Raji (cell line): ENCODE measurements around the gene RTRAF.

Experiments
- POLR2A ChIP-seq: IDR thresholded peaks from 2 replicates; pipeline ENCODE4 v1.6.1; 2011; ENCODE audit warnings: low read depth, low read length, control low read depth; ENCODE audit not compliant: insufficient read depth

Gene RTRAF

DNA sequence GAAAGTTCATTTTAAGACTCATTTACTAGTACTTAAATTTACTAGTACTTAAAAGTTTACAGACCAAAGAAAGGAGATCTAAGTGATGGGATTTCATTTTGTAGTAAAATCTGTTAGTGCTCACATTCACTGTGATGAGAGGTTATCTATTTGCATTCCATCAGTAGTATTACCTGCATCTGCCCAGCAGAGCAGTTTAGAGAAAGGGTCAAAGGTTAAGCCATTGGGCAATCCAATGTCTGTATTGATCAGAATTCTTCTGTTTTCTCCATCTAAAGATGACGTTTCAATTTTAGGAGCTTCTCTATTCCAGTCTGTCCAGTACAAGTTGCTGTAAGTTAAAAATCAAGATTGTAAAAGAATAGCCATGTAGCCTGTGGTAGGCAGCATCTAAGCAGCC is 18.3 kb downstream of the RTRAF start:
- no peak for TF ChIP-seq POLR2A

DNA sequence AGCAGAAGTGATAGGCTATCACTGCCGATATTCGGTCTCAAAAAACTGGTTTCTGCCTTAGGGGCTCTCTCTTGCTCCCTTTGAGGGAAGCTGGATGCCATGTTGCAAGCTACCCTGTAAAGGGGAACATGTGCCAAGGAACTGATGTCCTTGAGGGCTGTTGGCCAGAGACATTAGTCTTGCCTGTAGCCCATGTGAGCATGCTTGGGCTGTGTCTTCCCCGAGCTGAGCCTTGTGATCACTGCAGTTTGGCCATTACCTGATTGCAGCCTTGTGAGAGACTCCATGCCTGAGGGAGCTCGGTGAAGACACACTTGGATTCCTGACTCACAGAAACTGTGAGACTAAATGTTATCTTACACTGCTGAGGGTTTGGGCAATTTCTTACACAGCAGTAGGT is 18.8 kb downstream of the RTRAF start:
- TF ChIP-seq POLR2A, result no peak

DNA sequence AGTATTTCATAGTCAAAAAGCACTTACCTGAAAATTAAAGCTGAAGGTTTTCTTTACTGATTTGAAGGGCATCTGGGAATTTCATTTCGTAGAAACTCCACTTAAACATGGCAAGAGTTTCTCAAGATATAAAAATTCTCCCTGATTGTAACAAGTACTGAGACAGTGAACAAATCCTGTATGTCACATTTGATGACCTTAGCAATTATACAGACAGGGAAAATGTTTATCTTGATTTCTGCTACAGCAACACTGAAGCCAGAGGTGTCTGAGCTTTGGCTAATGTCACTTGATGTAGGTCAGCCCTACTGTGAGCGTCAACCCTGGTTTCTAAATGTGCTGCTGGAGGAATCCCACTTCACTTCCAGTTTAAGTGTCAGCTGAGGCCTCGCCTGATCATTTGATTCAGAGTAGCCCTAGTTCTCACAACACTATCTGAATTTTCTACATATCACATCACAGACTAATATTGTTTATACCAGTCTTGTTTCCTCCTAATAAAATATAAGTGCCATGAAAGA is 20.9 kb downstream of the RTRAF start:
- no peak for TF ChIP-seq POLR2A

DNA sequence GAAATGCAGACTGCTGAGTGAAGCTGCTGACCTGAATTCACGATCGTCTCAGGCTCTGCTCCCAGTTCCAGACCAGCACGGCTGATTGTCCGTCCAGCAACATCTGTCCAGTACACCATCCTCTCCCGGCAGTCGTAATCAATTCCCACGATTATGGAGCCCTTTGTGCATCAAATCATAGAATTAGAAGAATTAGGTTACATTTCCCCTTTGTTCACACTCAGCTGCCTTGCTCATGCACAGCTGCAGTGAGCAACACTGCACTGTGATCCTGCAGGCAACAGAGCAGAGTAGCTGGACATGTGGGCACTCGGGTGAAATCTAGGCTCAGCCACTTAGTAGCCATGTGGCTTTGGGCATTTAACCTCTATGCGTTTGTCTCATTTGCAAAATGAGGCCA is 22.2 kb downstream of the RTRAF start:
- TF ChIP-seq POLR2A, result no peak

DNA sequence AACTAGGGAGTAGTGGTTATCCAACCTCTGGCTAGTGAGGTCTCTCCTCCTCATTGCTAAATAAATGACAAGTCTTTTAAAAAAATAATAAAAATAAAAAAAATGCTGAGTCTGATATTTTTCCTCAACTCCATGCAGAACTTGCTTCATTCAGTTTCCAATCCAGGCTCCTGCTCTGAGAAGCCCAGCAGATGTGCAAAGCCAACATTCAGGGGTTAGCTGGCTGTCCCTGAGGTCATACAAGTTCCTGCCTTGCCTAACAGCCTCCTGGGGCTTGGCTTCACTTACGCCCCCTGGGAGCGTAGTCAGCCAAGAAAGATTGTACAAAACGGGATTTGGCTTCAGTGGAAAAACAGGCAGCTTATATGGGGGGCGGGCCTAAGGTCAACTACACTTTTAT is 23.3 kb downstream of the RTRAF start:
- TF ChIP-seq POLR2A, result no peak

DNA sequence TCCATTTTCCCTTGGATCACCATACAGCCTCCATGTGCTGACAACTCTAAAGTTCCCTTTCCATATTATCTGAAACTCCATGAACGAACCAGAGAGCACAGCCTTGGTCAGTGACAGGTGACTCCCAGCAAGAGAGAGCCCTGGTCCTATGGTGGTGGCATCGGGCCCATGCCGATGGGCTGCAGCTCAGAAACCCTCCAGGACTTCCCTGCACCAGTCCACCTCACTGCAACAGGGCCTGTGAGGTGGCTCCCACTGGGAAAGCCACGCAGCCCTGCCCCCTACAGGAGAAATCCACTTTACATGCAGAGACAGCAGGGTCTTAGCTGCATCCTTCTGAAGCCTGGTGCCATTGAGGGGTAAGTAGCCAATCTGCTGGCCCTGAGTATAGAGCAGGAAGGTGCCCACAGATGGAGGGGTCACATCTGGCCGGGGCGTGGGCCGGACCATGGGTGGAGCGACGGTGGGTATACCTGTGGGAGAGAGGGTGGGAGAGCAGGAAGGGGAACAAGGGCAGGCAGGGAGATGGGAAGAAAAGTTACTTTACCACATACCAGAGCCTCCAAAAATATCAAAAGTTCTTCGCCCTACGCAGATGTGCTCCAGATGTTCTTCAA is 24.7 kb downstream of the RTRAF start:
- no peak for TF ChIP-seq POLR2A

DNA sequence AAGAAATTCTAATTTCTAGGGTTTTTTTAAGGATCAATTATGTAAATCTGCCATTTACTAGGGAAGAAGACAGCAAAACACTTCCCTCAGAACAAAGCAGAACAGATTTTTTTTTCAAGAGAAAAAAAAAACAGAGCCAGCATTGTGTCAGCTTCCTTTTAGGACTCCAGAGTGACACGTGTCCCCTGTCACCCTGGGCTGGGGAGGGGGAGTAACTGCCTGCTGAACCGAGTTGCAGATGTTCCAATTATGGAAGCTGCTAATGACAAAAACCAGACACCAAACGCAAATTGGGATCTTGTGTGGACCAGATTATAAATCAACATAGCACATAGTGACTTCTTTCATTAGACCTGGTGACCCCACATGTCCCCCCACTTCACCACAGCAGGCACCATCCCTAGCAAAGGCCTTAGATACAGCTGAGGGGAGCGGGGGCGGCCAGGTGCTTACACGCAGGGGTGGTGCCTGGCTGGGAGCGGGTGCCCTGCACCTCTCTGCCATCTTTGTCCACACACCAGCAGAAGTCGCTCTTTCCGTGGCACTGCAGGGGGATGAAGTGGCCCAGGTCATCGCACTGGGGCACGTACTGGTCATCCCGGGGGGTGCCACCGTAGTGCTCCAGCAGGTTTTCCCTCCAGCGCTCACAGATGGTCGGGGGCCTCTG is 25.4 kb downstream of the RTRAF start:
- TF ChIP-seq POLR2A, result no peak

DNA sequence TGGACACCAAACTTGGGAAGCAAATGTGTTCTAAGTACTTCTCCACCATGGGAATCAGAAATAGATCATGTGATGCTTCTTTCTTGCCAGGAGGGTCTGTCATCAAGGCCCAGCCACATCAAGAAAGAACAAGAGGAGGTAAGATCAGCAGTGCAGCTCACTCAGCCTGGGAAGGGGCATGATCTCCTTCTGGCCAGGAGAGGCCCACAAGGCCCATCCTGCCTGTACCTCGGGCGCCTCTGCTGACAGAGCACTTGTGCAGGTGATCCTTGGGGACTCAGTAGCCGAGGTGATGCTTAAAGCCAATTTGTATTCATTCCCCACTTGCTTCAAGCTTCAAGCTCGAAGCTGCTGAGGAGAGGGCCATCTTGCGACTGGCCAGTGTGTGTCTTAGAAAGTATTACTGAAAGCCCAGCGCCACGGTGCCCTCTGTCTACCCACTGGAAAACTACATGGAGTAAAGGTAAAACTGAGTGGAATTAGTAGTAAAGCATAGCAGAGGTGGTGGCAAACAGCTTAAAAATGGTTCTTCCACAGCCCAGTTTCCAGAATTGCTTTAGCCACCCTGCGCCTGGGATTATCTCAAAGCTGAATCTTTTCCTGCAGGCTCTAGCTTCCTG is 26.2 kb downstream of the RTRAF start:
- TF ChIP-seq POLR2A, result no peak

DNA sequence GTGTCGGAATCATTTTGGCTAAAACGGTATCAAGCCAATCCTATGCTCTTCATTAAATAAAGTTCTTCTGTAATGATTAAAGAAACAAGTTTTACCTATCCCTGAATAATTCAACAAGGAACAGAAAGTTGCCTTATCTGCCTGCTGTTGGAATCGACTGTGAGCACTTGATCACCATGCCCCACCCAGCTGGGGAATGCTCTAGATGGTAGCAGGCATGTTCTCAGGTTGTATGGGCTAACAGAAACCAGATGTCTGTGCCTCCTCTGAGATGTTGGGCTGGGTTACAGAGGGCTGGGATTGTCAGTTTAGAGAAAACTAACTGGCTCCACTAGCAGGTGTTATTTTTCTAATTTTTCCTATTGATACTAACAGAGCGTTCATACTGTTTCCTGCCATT is 28.9 kb downstream of the RTRAF start:
- TF ChIP-seq POLR2A, result no peak

DNA sequence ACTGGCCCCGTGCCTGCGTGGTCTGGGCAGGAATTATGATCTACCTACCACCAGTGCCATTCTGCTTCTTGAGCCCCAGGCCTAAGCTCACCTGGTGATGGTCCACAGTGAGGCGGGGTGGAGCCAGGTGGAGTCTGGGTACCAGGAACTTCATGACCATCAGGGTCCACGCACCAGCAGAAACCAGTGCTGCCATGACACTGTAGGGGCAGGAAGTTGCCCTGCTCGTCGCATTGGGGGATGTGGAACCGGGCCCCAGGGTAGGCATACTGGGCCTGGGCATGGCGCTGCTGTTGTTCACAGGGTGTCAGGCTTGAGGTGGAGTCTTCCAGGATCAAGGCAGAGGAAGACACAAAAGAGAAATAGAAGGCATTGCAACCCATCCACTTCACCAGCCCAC is 29.6 kb downstream of the RTRAF start:
- TF ChIP-seq POLR2A, result no peak

DNA sequence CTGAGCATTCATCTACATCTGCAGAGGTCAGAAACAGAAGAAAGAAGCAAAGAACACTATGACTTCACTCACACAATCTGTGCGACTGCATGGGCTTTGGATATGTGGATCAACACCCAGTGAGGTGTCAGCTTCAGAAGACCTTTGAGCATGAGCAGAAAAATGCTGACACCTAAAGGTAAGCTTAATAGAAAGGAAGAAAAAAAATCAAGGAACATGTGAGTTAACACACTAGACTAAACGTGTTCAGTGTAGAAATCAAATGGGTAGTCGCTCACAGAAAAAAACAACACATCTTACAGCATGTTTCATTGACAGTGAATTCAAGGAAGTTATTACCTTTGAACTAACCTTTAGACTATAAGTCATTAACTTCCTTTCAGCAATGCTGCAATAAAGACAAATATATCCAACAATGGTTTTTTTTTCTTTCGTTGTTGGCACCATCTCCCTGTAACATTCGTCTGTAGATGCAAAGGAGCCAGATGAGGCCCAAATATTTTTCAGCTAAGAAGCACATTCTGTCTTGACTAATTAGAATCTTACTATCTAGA is 30.9 kb downstream of the RTRAF start:
- TF ChIP-seq POLR2A, result no peak

DNA sequence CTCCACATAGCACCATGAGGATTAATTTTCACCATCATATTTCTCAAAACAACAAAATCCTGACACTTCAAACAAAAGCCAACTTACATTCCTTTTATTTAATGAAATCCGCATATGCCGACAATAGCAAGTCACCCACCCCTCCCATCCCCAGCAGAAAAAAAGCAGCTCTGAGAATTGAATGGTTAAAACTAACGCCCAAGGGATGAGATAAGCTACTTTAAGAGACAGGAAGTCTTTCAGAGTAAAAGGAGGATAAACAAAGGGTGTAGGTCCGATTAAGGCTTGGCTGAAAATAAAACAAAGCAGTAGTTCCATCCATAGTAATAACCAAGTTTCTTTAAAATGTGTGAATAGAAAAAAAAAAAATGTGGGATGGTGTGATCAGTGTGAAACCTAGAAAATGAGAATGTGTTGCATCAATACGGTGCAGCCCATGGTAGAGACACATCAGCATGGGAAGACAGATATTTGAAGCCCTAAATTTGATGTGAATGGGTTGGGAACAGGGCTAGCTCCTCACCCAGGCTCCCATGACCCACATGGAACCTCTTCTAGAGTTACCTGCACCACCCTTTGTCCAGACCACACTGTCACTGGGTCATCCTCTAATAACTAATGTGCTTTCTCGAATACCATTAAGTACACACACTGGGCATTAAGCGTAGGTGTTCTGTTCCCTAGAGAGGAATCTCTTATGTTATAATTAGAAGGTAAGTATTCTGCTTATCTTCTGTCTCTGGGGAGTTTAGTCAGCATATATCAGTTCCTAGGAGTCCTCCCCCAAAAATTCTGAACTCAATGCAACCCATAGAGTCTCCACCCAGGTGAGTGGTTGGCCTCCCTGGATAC is 31.7 kb downstream of the RTRAF start:
- TF ChIP-seq POLR2A, result no peak

DNA sequence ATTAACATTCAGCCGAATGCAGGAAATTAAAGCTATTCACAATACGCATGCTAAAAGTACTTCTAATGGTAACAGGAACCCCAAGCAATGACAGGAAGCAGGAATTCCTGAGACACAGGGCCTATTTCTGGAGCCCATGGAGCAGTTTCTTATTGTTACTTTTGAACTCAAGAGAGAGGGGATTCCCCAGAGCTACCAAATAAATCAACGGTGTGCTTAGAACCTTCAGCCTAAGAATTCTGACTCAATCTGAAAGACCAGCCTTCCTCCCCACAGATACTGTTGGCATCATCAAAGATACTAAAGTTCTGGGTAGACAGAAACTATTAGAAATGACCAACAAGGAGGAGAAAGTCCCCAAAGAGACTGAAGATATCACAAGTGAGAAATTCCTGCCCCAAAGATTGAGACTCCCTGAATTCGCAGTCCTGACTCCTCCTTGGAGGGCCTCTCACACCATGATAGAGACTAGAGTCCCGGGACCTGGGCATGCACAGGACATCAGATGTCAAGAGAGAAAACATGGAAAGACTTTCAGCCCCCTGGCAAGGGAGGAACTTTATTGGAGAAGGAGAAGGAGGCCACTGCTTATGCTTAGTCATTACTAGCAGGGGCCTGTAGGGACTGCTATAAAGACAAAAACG is 32.7 kb downstream of the RTRAF start:
- TF ChIP-seq POLR2A, result no peak

DNA sequence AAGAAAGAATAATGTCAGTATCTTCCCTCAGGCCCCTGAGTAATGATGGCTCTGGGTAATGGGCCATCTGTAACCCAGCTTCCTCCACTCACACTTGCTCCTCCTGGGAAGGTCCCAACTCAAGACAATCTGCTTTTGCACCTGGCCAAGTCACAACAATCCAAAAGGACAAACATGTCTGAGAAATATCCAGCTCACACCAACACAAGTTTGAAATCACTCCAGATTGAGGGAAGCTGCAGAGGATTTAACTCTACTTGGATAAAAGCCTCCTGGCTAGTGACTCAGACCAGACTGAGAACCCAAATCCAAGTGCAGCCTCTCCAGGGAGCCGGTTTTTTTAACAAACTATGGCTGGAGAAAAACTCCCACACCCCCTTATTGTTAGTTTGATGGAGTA is 34.2 kb downstream of the RTRAF start:
- TF ChIP-seq POLR2A, result no peak

DNA sequence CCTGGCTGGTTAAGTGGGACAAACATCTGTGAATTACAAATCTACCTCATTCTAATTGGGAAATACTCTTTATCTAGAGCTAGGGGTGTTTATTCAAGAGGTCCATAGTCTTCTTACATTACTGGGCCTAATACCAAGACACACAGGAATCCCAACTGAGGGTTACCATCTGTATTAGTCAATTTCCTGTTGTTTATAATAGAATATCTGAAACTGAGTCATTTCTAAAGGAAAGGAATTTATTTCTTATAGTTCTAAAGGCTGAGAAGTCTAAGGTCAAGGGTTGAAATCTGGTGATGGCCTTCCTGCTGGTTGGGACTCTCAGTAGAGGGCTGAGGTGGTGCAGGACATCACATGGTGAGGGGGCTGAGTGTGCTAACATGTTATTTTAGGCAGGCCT is 36.0 kb downstream of the RTRAF start:
- no peak for TF ChIP-seq POLR2A

DNA sequence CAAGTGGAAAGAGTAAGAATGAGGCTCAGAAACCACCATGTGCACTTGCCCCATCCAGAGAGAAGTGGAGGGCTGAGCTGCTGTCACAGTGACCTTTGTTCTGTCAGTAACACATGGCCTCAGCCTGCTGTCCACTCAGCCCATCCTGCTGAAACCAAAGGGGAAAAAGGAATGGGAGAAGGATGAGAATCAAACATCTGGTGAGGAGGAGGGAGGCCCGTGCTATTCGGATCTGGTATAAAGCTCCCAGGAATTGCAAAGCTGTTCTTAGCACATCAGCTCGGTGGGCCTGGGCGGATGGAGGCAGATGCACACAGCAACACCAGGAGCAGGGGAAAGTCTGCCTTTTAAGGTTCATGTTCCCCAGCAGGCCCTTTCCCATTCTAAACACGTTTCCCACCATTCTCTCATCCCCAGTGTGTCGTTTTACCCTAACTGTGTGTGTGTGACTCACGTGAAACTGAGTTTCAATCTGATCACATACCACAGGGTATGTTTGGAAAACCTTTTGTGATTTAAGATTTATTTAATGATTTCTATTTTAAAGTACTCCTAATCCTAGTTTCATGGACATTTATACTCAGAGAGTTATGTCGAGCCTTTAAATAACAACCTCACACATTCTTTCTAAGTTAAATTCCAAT is 36.8 kb downstream of the RTRAF start:
- TF ChIP-seq POLR2A, result no peak
